ENCODE data around the gene SEPTIN3. TPM values are rescaled to one million over a fixed set of nuclear protein-coding genes. Genes with fewer than 3 reads are reported as not detected.
A peak's percentile ranks its signal among the peaks of the same experiment; 100 is the strongest.

Gene SEPTIN3
- total and polyA plus RNA-seq, 7 experiments from 2014 or later = 0.08 to 4.2 (median 0.16) TPM; not detected in 2

- CTCF ChIA-PET = interaction anchor here (0.7 to 3.6 kb wide), 29 partner anchors 14 to 276 kb away, joined by 3 to 52 read pairs (median 4); partner anchors contain the start of genes MEI1, SNU13, SREBF2 and TNFRSF13C
- H3K4me1 Mint-ChIP-seq = peaks cover 20 to 49% (median 31%) of the 10 kb centered on the region in 7 donors
- POLR2A ChIA-PET = interaction anchor here (0.6 to 3.8 kb wide), 31 partner anchors 9 to 503 kb away, joined by 3 to 61 read pairs (median 4); partner anchors contain the start of genes CCDC134, MEI1, SHISA8 and SMDT1
- peak overlapping the region; percentile 75 to 91 (median 86) for H3K4me3 Mint-ChIP-seq
- Histone ChIP-seq H3K9me3 (ENCODE audit: control insufficient read depth in 2 of 3, low read length in 3 of 3) (no peaks in the 10 kb centered on the region), H3K4me1 (ENCODE audit: control insufficient read depth in 2 of 2, insufficient read depth in 2 of 2, low read length in 2 of 2) (peaks cover 20 to 28% of the 10 kb centered on the region in 2 donors), H3K27ac (ENCODE audit: low read depth, low read length) (peak overlapping the region; percentile 92), H3K4me3 (ENCODE audit: low read length) (peak overlapping the region; percentile 49), H3K27me3 (ENCODE audit: control insufficient read depth in 2 of 2, insufficient read depth in 2 of 2, low read length in 2 of 2) (no peaks in the 10 kb centered on the region), H3K36me3 (ENCODE audit: control insufficient read depth in 2 of 3, insufficient read depth in 3 of 3, low read length in 3 of 3) (no peaks in the 10 kb centered on the region)
- H3K36me3 Mint-ChIP-seq = peaks cover 0 to 23% (median 0%) of the 10 kb centered on the region in 5 donors
- peaks cover 0 to 9% (median 0%) of the 10 kb centered on the region in 11 donors for H3K9me3 Mint-ChIP-seq
- peak overlapping the region; percentile 96 to 100 (median 100) for H3K27ac Mint-ChIP-seq
- DNase-seq (peak; percentile 63 to 99 (median 95)), ATAC-seq (peak; percentile 88)
- peaks cover 0 to 2% (median 0%) of the 10 kb centered on the region in 5 donors for H3K27me3 Mint-ChIP-seq
- intact Hi-C loops (cut with micrococcal nuclease) = loop anchor here (1.0 to 10.0 kb wide), 11 partner anchors 13 to 845 kb away; partner anchors contain the start of genes SNU13 (in 2 of the 2), SREBF2 (in 2 of the 2), CCDC134 (in 1 of the 2) and EP300 (in 1 of the 2)
These were observed 29.0 kb upstream of the SEPTIN3 start for GRCh38 chr22:41939981-41940831.

DNA sequence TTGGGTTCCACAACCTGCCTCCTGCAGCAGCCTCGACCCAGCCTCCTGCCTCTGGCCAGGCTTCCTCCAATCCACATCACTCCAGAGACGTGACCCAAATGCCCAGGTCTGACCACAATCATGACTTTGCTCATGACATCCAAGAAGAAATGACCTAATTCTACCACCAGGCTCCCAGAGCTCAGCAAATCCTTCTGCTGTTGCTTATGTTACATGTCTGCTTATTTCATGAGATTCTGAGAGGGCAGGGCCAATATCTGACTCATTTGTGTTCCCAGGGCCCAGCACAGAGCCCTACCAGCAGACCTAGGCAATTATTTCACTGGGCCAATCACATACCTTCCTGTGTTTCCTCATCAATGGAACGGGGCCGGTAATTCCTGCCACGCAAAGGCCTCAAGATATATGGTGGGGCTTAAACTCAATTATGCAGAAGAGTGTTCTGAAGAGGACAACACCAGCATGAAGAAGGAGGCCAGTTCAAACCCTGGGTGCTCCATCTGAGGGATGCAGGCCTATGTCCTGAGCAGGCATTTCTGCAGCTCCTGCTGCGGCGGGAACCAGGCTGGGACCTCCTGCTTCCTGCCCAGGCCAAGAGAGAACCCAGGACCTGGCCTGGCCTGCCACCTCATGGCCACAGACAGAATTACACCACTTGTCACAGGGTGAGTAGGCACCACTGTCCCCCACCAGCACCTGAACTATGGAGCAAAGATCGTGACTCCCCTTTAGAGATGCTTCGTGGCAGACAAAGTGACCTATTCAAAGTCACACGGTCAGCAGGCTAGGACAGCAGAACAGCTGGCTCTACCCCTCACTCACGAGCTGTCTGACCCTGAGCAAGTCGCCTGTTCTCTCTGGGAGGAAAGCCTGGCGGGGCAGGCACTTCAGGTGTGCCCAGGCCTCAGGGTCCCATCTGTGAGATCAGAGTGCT, 28.1 kb upstream of the SEPTIN3 start:
- peaks cover 0 to 9% (median 0%) of the 10 kb centered on the region in 11 donors for H3K9me3 Mint-ChIP-seq
- H3K27ac ChIP-seq (ENCODE audit: low read depth, low read length) = peak overlapping the region; percentile 92
- H3K36me3 ChIP-seq (ENCODE audit: control insufficient read depth in 2 of 3, insufficient read depth in 3 of 3, low read length in 3 of 3) = no peaks in the 10 kb centered on the region
- H3K9me3 ChIP-seq (ENCODE audit: control insufficient read depth in 2 of 3, low read length in 3 of 3) = no peaks in the 10 kb centered on the region
- peaks cover 25 to 55% (median 31%) of the 10 kb centered on the region in 7 donors for H3K4me1 Mint-ChIP-seq
- peaks cover 0 to 2% (median 0%) of the 10 kb centered on the region in 5 donors for H3K27me3 Mint-ChIP-seq
- intact Hi-C loops (cut with micrococcal nuclease) = loop anchor here (1.0 to 10.0 kb wide), 17 partner anchors 14 to 846 kb away; partner anchors contain the start of genes SNU13 (in 2 of the 2), SREBF2 (in 2 of the 2), TNFRSF13C (in 2 of the 2) and CCDC134 (in 1 of the 2)
- H3K4me3 Mint-ChIP-seq = peak overlapping the region; percentile 57 to 91 (median 82)
- CTCF ChIA-PET = interaction anchor here (0.5 to 3.6 kb wide), 34 partner anchors 15 to 323 kb away, joined by 3 to 52 read pairs (median 4); partner anchors contain the start of genes CCDC134, MEI1, SNU13 and SREBF2
- DNase-seq = peak; percentile 72 to 89 (median 85)
- no peaks in the 10 kb centered on the region for H3K27me3 ChIP-seq (ENCODE audit: control insufficient read depth in 2 of 2, insufficient read depth in 2 of 2, low read length in 2 of 2)
- peak overlapping the region; percentile 16 for H3K4me3 ChIP-seq (ENCODE audit: low read length)
- ATAC-seq = peak; percentile 74
- H3K4me1 ChIP-seq (ENCODE audit: control insufficient read depth in 2 of 2, insufficient read depth in 2 of 2, low read length in 2 of 2) = peaks cover 20 to 31% of the 10 kb centered on the region in 2 donors
- peaks cover 0 to 26% (median 0%) of the 10 kb centered on the region in 5 donors for H3K36me3 Mint-ChIP-seq
- POLR2A ChIA-PET = interaction anchor here (0.6 to 3.8 kb wide), 26 partner anchors 13 to 496 kb away, joined by 3 to 61 read pairs (median 5); partner anchors contain the start of genes CCDC134, MEI1, SHISA8 and SMDT1
- peak overlapping the region; percentile 96 to 100 (median 100) for H3K27ac Mint-ChIP-seq

DNA sequence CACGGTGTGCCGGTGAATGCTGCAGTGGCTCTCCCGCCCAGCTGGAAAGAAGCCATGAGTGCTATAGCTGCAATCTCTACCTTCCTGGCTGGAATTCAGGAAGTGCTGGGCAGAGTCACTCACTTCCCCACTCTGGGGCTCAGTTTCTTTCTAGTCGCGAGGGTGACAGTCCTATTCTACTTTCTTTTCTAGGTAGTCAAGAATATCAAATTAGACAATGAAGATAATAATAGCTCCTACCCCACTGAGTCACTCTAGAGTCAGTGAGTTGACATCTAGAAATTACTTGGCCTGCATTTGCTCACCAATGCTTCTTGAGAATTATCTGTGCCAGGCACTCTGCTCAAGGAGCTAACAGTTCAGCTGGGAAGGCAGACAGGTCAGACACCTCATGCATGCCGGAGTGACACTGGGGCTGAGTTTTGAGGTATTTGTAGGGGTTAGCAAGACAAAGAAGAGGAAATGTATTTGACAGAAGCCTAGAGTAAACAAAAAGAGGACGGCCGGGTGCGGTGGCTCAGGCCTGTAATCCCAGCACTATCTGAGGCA, 25.5 kb upstream of the SEPTIN3 start:
- Mint-ChIP-seq H3K4me3 (peak overlapping the region in 4 of 10 donors; percentile 26 to 71 (median 51)), H3K27ac (peak overlapping the region in 3 of 9 donors; percentile 4 to 89 (median 76)), H3K9me3 (peaks cover 0 to 9% (median 0%) of the 10 kb centered on the region in 11 donors), H3K27me3 (peaks cover 0 to 2% (median 0%) of the 10 kb centered on the region in 5 donors), H3K36me3 (peaks cover 0 to 26% (median 0%) of the 10 kb centered on the region in 5 donors), H3K4me1 (peaks cover 27 to 71% (median 36%) of the 10 kb centered on the region in 7 donors)
- no peaks in the 10 kb centered on the region for H3K27me3 ChIP-seq (ENCODE audit: control insufficient read depth in 2 of 2, insufficient read depth in 2 of 2, low read length in 2 of 2)
- POLR2A ChIA-PET = interaction anchor here (2.2 kb wide), 1 partner anchor 112 kb away, joined by 9 read pairs; the partner anchor contains the start of gene SREBF2
- H3K27ac ChIP-seq (ENCODE audit: low read depth, low read length) = no peak overlapping the region
- no peaks in the 10 kb centered on the region for H3K9me3 ChIP-seq (ENCODE audit: control insufficient read depth in 2 of 3, low read length in 3 of 3)
- intact Hi-C loops (cut with micrococcal nuclease) = loop anchor here in 1 of 2 donors (10.0 kb wide), 2 partner anchors 499 to 849 kb away; partner anchors contain the start of genes EP300 and TOB2
- CTCF ChIA-PET = interaction anchor here (0.6 to 2.6 kb wide), 5 partner anchors 110 to 673 kb away, joined by 3 to 14 read pairs (median 4); partner anchors contain the start of gene MEI1
- ATAC-seq (no peak), DNase-seq (no peak)
- H3K4me1 ChIP-seq (ENCODE audit: control insufficient read depth in 2 of 2, insufficient read depth in 2 of 2, low read length in 2 of 2) = peaks cover 27 to 32% of the 10 kb centered on the region in 2 donors
- H3K36me3 ChIP-seq (ENCODE audit: control insufficient read depth in 2 of 3, insufficient read depth in 3 of 3, low read length in 3 of 3) = no peaks in the 10 kb centered on the region
- no peak overlapping the region for H3K4me3 ChIP-seq (ENCODE audit: low read length)

GRCh38 chr22:41946629-41947423, 22.4 kb upstream of the SEPTIN3 start, which contains the start of gene CENPM:
Gene CENPM (minus strand): TSS chr22:41947152. CDS start chr22:41947076, 76 bp downstream.
- ChIA-PET POLR2A (interaction anchor here (0.5 to 2.1 kb wide), 13 partner anchors 20 to 1854 kb away, joined by 3 to 14 read pairs (median 4); partner anchors contain the start of genes CCDC134, MEI1, SNU13 and SREBF2), CTCF (interaction anchor here (0.7 to 1.8 kb wide), 6 partner anchors 10 to 282 kb away, joined by 3 to 15 read pairs (median 5); no protein-coding TSS in a partner anchor)
- ATAC-seq (peak; percentile 97), DNase-seq (peak; percentile 71 to 94 (median 84))
- Mint-ChIP-seq H3K27me3 (no peaks in the 10 kb centered on the region), H3K27ac (peak within 1 kb of the TSS in 7 of 9 donors; percentile 63 to 93 (median 68)), H3K4me3 (peak within 1 kb of the TSS; percentile 83 to 93 (median 91)), H3K9me3 (no peaks in the 10 kb centered on the region), H3K36me3 (peaks cover 0 to 13% (median 0%) of the 10 kb centered on the region in 5 donors), H3K4me1 (peaks cover 0 to 41% (median 10%) of the 10 kb centered on the region in 7 donors)
- Histone ChIP-seq H3K27ac (ENCODE audit: low read depth, low read length) (peak within 1 kb of the TSS; percentile 37), H3K27me3 (ENCODE audit: control insufficient read depth in 2 of 2, insufficient read depth in 2 of 2, low read length in 2 of 2) (no peaks in the 10 kb centered on the region), H3K4me1 (ENCODE audit: control insufficient read depth in 2 of 2, insufficient read depth in 2 of 2, low read length in 2 of 2) (peaks cover 3 to 13% of the 10 kb centered on the region in 2 donors), H3K9me3 (ENCODE audit: control insufficient read depth in 2 of 3, low read length in 3 of 3) (no peaks in the 10 kb centered on the region), H3K4me3 (ENCODE audit: low read length) (peak within 1 kb of the TSS; percentile 82), H3K36me3 (ENCODE audit: control insufficient read depth in 2 of 3, insufficient read depth in 3 of 3, low read length in 3 of 3) (no peaks in the 10 kb centered on the region)
- intact Hi-C loops (cut with micrococcal nuclease) = loop anchor here (2.0 to 10.0 kb wide), 5 partner anchors 52 to 852 kb away; partner anchors contain the start of genes EP300 (in 1 of the 2), SMDT1 (in 1 of the 2), TOB2 (in 1 of the 2) and WBP2NL (in 1 of the 2)

Data from naive thymus-derived CD4-positive, alpha-beta T cell (primary cell).